ENCODE measurements around the gene CASKIN2.
"Not testable (repeated sequence)": the region's sequence is repeated elsewhere in the genome, so short reads cannot be mapped to it uniquely, and the experiment has no call there.

Gene CASKIN2

GRCh38 chr17:75544250-75544649 lies 28.9 kb upstream of the CASKIN2 start:
- DNase-seq: no peak

GRCh38 chr17:75542728-75543336 lies 27.5 kb upstream of the CASKIN2 start:
- no peak for DNase-seq

GRCh38 chr17:75542229-75542628 lies 26.9 kb upstream of the CASKIN2 start:
- no peak for DNase-seq

- no peak for DNase-seq
These were observed 25.7 kb upstream of the CASKIN2 start for GRCh38 chr17:75540923-75541503.

- DNase-seq: no peak
These were observed 24.8 kb upstream of the CASKIN2 start for GRCh38 chr17:75539967-75540729.

GRCh38 chr17:75536366-75536765 lies 21.0 kb upstream of the CASKIN2 start:
- no peak for DNase-seq

- DNase-seq: no peak
These were observed 20.5 kb upstream of the CASKIN2 start for GRCh38 chr17:75535871-75536270.

- peak; percentile 62 for DNase-seq
These were observed 19.8 kb upstream of the CASKIN2 start for GRCh38 chr17:75535119-75535537.

- DNase-seq: no peak
These were observed 16.4 kb upstream of the CASKIN2 start for GRCh38 chr17:75531721-75532072.

GRCh38 chr17:75530837-75531720 lies 15.7 kb upstream of the CASKIN2 start:
- no peak for DNase-seq

GRCh38 chr17:75526555-75527270 lies 11.4 kb upstream of the CASKIN2 start:
- DNase-seq: no peak

GRCh38 chr17:75525806-75526554 lies 10.6 kb upstream of the CASKIN2 start:
- DNase-seq: no peak

GRCh38 chr17:75524970-75525805 lies 9.9 kb upstream of the CASKIN2 start, which contains the start of gene LLGL2:
LLGL2 (plus strand) TSS chr17:75525697; CDS start chr17:75543427, 17,730 bp downstream.
- DNase-seq: peak; percentile 81

GRCh38 chr17:75524269-75524969 lies 9.1 kb upstream of the CASKIN2 start:
- no peak for DNase-seq

- DNase-seq: no peak
These were observed 8.3 kb upstream of the CASKIN2 start for GRCh38 chr17:75523647-75524046.

GRCh38 chr17:75521951-75522727 lies 6.8 kb upstream of the CASKIN2 start:
- DNase-seq: no peak

- no peak for DNase-seq
These were observed 6.0 kb upstream of the CASKIN2 start for GRCh38 chr17:75521290-75521689.

- DNase-seq: not testable (repeated sequence)
These were observed 5.1 kb upstream of the CASKIN2 start for GRCh38 chr17:75520413-75520812.

- no peak for DNase-seq
These were observed 3.7 kb upstream of the CASKIN2 start for GRCh38 chr17:75518983-75519537.
